Peyer's patch (tissue), 4 donors: ENCODE measurements around the gene TRMT11.

ENCODE experiments used
- POLR2A ChIP-seq, 2 donors: fragments of 450-650 bp; IDR thresholded peaks; one replicate each; pipeline ENCODE4 v1.5.1; 2017; ENCODE audit warnings: antibody characterized with exemption in 2 of 2, mild to moderate bottlenecking in 2 of 2, moderate library complexity in 2 of 2
- TF ChIP-seq, protein P1 (sequence below), 6 experiments: fragments of 450-650 bp in 4 of 6; fragments of 200-600 bp in 2 of 6; sonication (generic) in 1 of 6; IDR thresholded peaks; one replicate each; pipeline ENCODE4 v1.5.1; 2017 to 2019; ENCODE audit warnings: antibody characterized with exemption in 6 of 6, mild to moderate bottlenecking in 3 of 6, moderate library complexity in 1 of 6

DNA sequence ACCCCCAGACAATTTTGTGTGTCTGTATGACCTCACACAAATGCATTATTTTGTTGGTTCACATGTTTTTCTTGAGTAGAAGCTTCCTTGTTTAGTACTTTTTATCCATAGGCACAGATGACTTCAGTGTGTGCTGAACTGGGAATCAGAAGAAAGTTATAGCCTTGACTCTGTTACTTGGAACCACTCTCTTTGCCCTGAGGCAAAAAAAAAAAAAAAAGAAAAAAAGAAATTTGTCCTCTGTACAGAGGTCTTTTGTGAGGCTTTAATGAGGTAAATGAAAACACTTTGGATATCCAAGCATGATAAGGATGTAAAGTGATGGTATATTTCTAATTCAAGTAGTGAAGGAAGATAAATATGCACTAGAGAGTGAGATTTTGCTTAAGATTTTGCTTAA is 51.9 kb downstream of the TRMT11 start:
- TF ChIP-seq, protein P1, sequence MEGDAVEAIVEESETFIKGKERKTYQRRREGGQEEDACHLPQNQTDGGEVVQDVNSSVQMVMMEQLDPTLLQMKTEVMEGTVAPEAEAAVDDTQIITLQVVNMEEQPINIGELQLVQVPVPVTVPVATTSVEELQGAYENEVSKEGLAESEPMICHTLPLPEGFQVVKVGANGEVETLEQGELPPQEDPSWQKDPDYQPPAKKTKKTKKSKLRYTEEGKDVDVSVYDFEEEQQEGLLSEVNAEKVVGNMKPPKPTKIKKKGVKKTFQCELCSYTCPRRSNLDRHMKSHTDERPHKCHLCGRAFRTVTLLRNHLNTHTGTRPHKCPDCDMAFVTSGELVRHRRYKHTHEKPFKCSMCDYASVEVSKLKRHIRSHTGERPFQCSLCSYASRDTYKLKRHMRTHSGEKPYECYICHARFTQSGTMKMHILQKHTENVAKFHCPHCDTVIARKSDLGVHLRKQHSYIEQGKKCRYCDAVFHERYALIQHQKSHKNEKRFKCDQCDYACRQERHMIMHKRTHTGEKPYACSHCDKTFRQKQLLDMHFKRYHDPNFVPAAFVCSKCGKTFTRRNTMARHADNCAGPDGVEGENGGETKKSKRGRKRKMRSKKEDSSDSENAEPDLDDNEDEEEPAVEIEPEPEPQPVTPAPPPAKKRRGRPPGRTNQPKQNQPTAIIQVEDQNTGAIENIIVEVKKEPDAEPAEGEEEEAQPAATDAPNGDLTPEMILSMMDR (IDR thresholded peaks at IDR 0.05), result no peak
- no peak for TF ChIP-seq POLR2A (IDR thresholded peaks at IDR 0.05)
